ENCODE results near the gene ANKRD31.

ANKRD31 gene

GRCh38 chr5:75040973-75041372 is 195.7 kb downstream of the ANKRD31 start:
- H3K36me3 ChIP-seq (ENCODE audit: insufficient read depth, low read length): no peaks in the 10 kb centered on the region
- no peak overlapping the region for H3K4me3 ChIP-seq (ENCODE audit: low read depth, low read length)
- no peaks in the 10 kb centered on the region for H3K79me2 ChIP-seq (ENCODE audit: control insufficient read depth, insufficient read depth, low read length, unreplicated experiment)
- H3K4me1 ChIP-seq (ENCODE audit: control insufficient read depth, insufficient read depth, low read length, unreplicated experiment): peaks cover 17% of the 10 kb centered on the region
- H2AFZ ChIP-seq (ENCODE audit: low read length, unreplicated experiment): no peak overlapping the region
- H3K27me3 ChIP-seq (ENCODE audit: insufficient read depth, low read length): no peaks in the 10 kb centered on the region
- no peak overlapping the region for H3K27ac ChIP-seq (ENCODE audit: low read depth, low read length)

- Histone ChIP-seq H3K36me3 (ENCODE audit: insufficient read depth, low read length) (no peaks in the 10 kb centered on the region), H3K27me3 (ENCODE audit: insufficient read depth, low read length) (no peaks in the 10 kb centered on the region), H3K27ac (ENCODE audit: low read depth, low read length) (no peak overlapping the region), H2AFZ (ENCODE audit: low read length, unreplicated experiment) (no peak overlapping the region), H3K4me3 (ENCODE audit: low read depth, low read length) (no peak overlapping the region), H3K79me2 (ENCODE audit: control insufficient read depth, insufficient read depth, low read length, unreplicated experiment) (no peaks in the 10 kb centered on the region), H3K4me1 (ENCODE audit: control insufficient read depth, insufficient read depth, low read length, unreplicated experiment) (peaks cover 14% of the 10 kb centered on the region)
Observed at GRCh38 chr5:75037106-75037505, 199.6 kb downstream of the ANKRD31 start.

- peaks cover 9% of the 10 kb centered on the region for H3K4me1 ChIP-seq (ENCODE audit: control insufficient read depth, insufficient read depth, low read length, unreplicated experiment)
- H2AFZ ChIP-seq (ENCODE audit: low read length, unreplicated experiment): no peak overlapping the region
- no peaks in the 10 kb centered on the region for H3K27me3 ChIP-seq (ENCODE audit: insufficient read depth, low read length)
- H3K4me3 ChIP-seq (ENCODE audit: low read depth, low read length): no peak overlapping the region
- H3K79me2 ChIP-seq (ENCODE audit: control insufficient read depth, insufficient read depth, low read length, unreplicated experiment): no peaks in the 10 kb centered on the region
- H3K27ac ChIP-seq (ENCODE audit: low read depth, low read length): no peak overlapping the region
- H3K36me3 ChIP-seq (ENCODE audit: insufficient read depth, low read length): no peaks in the 10 kb centered on the region
Observed at GRCh38 chr5:75034137-75034739, 202.4 kb downstream of the ANKRD31 start.

GRCh38 chr5:75031366-75031765 is 205.3 kb downstream of the ANKRD31 start:
- H3K27ac ChIP-seq (ENCODE audit: low read depth, low read length): no peak overlapping the region
- H3K79me2 ChIP-seq (ENCODE audit: control insufficient read depth, insufficient read depth, low read length, unreplicated experiment): no peaks in the 10 kb centered on the region
- no peaks in the 10 kb centered on the region for H3K36me3 ChIP-seq (ENCODE audit: insufficient read depth, low read length)
- no peaks in the 10 kb centered on the region for H3K27me3 ChIP-seq (ENCODE audit: insufficient read depth, low read length)
- H3K4me1 ChIP-seq (ENCODE audit: control insufficient read depth, insufficient read depth, low read length, unreplicated experiment): no peaks in the 10 kb centered on the region
- H3K4me3 ChIP-seq (ENCODE audit: low read depth, low read length): no peak overlapping the region
- no peak overlapping the region for H2AFZ ChIP-seq (ENCODE audit: low read length, unreplicated experiment)

GRCh38 chr5:75028090-75028489 is 208.6 kb downstream of the ANKRD31 start:
- no peaks in the 10 kb centered on the region for H3K79me2 ChIP-seq (ENCODE audit: control insufficient read depth, insufficient read depth, low read length, unreplicated experiment)
- H2AFZ ChIP-seq (ENCODE audit: low read length, unreplicated experiment): no peak overlapping the region
- H3K27me3 ChIP-seq (ENCODE audit: insufficient read depth, low read length): no peaks in the 10 kb centered on the region
- H3K4me3 ChIP-seq (ENCODE audit: low read depth, low read length): no peak overlapping the region
- H3K36me3 ChIP-seq (ENCODE audit: insufficient read depth, low read length): no peaks in the 10 kb centered on the region
- no peaks in the 10 kb centered on the region for H3K4me1 ChIP-seq (ENCODE audit: control insufficient read depth, insufficient read depth, low read length, unreplicated experiment)
- no peak overlapping the region for H3K27ac ChIP-seq (ENCODE audit: low read depth, low read length)

- Histone ChIP-seq H3K4me3 (ENCODE audit: low read depth, low read length) (no peak overlapping the region), H3K4me1 (ENCODE audit: control insufficient read depth, insufficient read depth, low read length, unreplicated experiment) (no peaks in the 10 kb centered on the region), H3K27ac (ENCODE audit: low read depth, low read length) (no peak overlapping the region), H3K27me3 (ENCODE audit: insufficient read depth, low read length) (no peaks in the 10 kb centered on the region), H3K79me2 (ENCODE audit: control insufficient read depth, insufficient read depth, low read length, unreplicated experiment) (no peaks in the 10 kb centered on the region), H3K36me3 (ENCODE audit: insufficient read depth, low read length) (no peaks in the 10 kb centered on the region), H2AFZ (ENCODE audit: low read length, unreplicated experiment) (no peak overlapping the region)
Observed at GRCh38 chr5:75023368-75024159, 213.1 kb downstream of the ANKRD31 start.

GRCh38 chr5:75021800-75022199 is 214.9 kb downstream of the ANKRD31 start:
- H3K27me3 ChIP-seq (ENCODE audit: insufficient read depth, low read length): no peaks in the 10 kb centered on the region
- no peak overlapping the region for H3K4me3 ChIP-seq (ENCODE audit: low read depth, low read length)
- H3K36me3 ChIP-seq (ENCODE audit: insufficient read depth, low read length): no peaks in the 10 kb centered on the region
- H3K79me2 ChIP-seq (ENCODE audit: control insufficient read depth, insufficient read depth, low read length, unreplicated experiment): no peaks in the 10 kb centered on the region
- no peak overlapping the region for H2AFZ ChIP-seq (ENCODE audit: low read length, unreplicated experiment)
- H3K4me1 ChIP-seq (ENCODE audit: control insufficient read depth, insufficient read depth, low read length, unreplicated experiment): no peaks in the 10 kb centered on the region
- H3K27ac ChIP-seq (ENCODE audit: low read depth, low read length): no peak overlapping the region

GRCh38 chr5:75021219-75021618 is 215.5 kb downstream of the ANKRD31 start:
- Histone ChIP-seq H3K4me1 (ENCODE audit: control insufficient read depth, insufficient read depth, low read length, unreplicated experiment) (no peaks in the 10 kb centered on the region), H3K27ac (ENCODE audit: low read depth, low read length) (no peak overlapping the region), H2AFZ (ENCODE audit: low read length, unreplicated experiment) (no peak overlapping the region), H3K27me3 (ENCODE audit: insufficient read depth, low read length) (no peaks in the 10 kb centered on the region), H3K79me2 (ENCODE audit: control insufficient read depth, insufficient read depth, low read length, unreplicated experiment) (no peaks in the 10 kb centered on the region), H3K4me3 (ENCODE audit: low read depth, low read length) (no peak overlapping the region), H3K36me3 (ENCODE audit: insufficient read depth, low read length) (no peaks in the 10 kb centered on the region)

- Histone ChIP-seq H3K4me3 (ENCODE audit: low read depth, low read length) (no peak overlapping the region), H3K27me3 (ENCODE audit: insufficient read depth, low read length) (no peaks in the 10 kb centered on the region), H3K79me2 (ENCODE audit: control insufficient read depth, insufficient read depth, low read length, unreplicated experiment) (no peaks in the 10 kb centered on the region), H3K36me3 (ENCODE audit: insufficient read depth, low read length) (no peaks in the 10 kb centered on the region), H3K4me1 (ENCODE audit: control insufficient read depth, insufficient read depth, low read length, unreplicated experiment) (no peaks in the 10 kb centered on the region), H2AFZ (ENCODE audit: low read length, unreplicated experiment) (no peak overlapping the region), H3K27ac (ENCODE audit: low read depth, low read length) (no peak overlapping the region)
Observed at GRCh38 chr5:75020016-75020656, 216.5 kb downstream of the ANKRD31 start.

GRCh38 chr5:75018805-75019587 is 217.7 kb downstream of the ANKRD31 start:
- Histone ChIP-seq H3K79me2 (ENCODE audit: control insufficient read depth, insufficient read depth, low read length, unreplicated experiment) (no peaks in the 10 kb centered on the region), H3K4me3 (ENCODE audit: low read depth, low read length) (no peak overlapping the region), H3K27ac (ENCODE audit: low read depth, low read length) (no peak overlapping the region), H3K27me3 (ENCODE audit: insufficient read depth, low read length) (no peaks in the 10 kb centered on the region), H3K4me1 (ENCODE audit: control insufficient read depth, insufficient read depth, low read length, unreplicated experiment) (no peaks in the 10 kb centered on the region), H2AFZ (ENCODE audit: low read length, unreplicated experiment) (no peak overlapping the region), H3K36me3 (ENCODE audit: insufficient read depth, low read length) (no peaks in the 10 kb centered on the region)

All from ACC112 (cell line).